IPS-18a (cell line): ENCODE results near the gene TMEM41B.
"Not testable (repeated sequence)": the region's sequence is repeated elsewhere in the genome, so short reads cannot be mapped to it uniquely, and the experiment has no call there.

Source experiments
- H3K27ac ChIP-seq: one replicate; pipeline ENCODE4 v1.5.1; 2013; ENCODE audit warnings: low read length
- H3K27me3 ChIP-seq: one replicate; pipeline ENCODE4 v1.6.1; 2013; ENCODE audit warnings: mild to moderate bottlenecking, low read length; ENCODE audit not compliant: control insufficient read depth, insufficient read depth
- H3K36me3 ChIP-seq: one replicate; pipeline ENCODE4 v1.6.1; 2013; ENCODE audit warnings: low read depth, low read length; ENCODE audit not compliant: control insufficient read depth
- H3K4me1 ChIP-seq: one replicate; pipeline ENCODE4 v1.6.1; 2013; ENCODE audit warnings: low read depth, low read length; ENCODE audit not compliant: control insufficient read depth
- H3K4me3 ChIP-seq: one replicate; pipeline ENCODE4 v1.5.1; 2013; ENCODE audit warnings: low read length
- H3K9ac ChIP-seq: one replicate; pipeline ENCODE4 v1.6.1; 2013; ENCODE audit warnings: mild to moderate bottlenecking, low read length, moderate library complexity
- H3K9me3 ChIP-seq: one replicate; pipeline ENCODE4 v1.6.1; 2013; ENCODE audit warnings: low read depth, low read length; ENCODE audit not compliant: control insufficient read depth

Gene TMEM41B

GRCh38 chr11:9266926-9267325 lies 47.5 kb downstream of the TMEM41B start:
- no peaks in the 10 kb centered on the region for H3K27me3 ChIP-seq
- no peak overlapping the region for H3K4me3 ChIP-seq
- no peak overlapping the region for H3K9ac ChIP-seq
- H3K9me3 ChIP-seq = no peaks in the 10 kb centered on the region
- peaks cover 16% of the 10 kb centered on the region for H3K4me1 ChIP-seq
- H3K36me3 ChIP-seq = no peaks in the 10 kb centered on the region
- H3K27ac ChIP-seq = no peak overlapping the region

GRCh38 chr11:9266132-9266736 lies 48.2 kb downstream of the TMEM41B start:
- Histone ChIP-seq H3K9ac (peak overlapping the region; percentile 72), H3K4me3 (peak overlapping the region; percentile 81), H3K36me3 (no peaks in the 10 kb centered on the region), H3K4me1 (peaks cover 16% of the 10 kb centered on the region), H3K9me3 (no peaks in the 10 kb centered on the region), H3K27ac (no peak overlapping the region), H3K27me3 (no peaks in the 10 kb centered on the region)

- no peaks in the 10 kb centered on the region for H3K36me3 ChIP-seq
- no peaks in the 10 kb centered on the region for H3K9me3 ChIP-seq
- peak within 1 kb of the TSS; percentile 96 for H3K4me3 ChIP-seq
- peak within 1 kb of the TSS; percentile 70 for H3K27ac ChIP-seq
- H3K27me3 ChIP-seq = no peaks in the 10 kb centered on the region
- peaks cover 16% of the 10 kb centered on the region for H3K4me1 ChIP-seq
- H3K9ac ChIP-seq = peak within 1 kb of the TSS; percentile 88
Measured at GRCh38 chr11:9265211-9266131, 48.9 kb downstream of the TMEM41B start, which contains the start of gene DENND5A. Gene DENND5A (minus strand): TSS chr11:9265350. CDS start chr11:9265069, 281 bp downstream.

GRCh38 chr11:9264316-9265210 lies 49.8 kb downstream of the TMEM41B start:
- no peak overlapping the region for H3K27ac ChIP-seq
- H3K4me1 ChIP-seq = peaks cover 16% of the 10 kb centered on the region
- no peaks in the 10 kb centered on the region for H3K27me3 ChIP-seq
- H3K9ac ChIP-seq = peak overlapping the region; percentile 88
- H3K36me3 ChIP-seq = no peaks in the 10 kb centered on the region
- peak overlapping the region; percentile 96 for H3K4me3 ChIP-seq
- H3K9me3 ChIP-seq = no peaks in the 10 kb centered on the region

- Histone ChIP-seq H3K36me3 (no peaks in the 10 kb centered on the region), H3K4me1 (peaks cover 16% of the 10 kb centered on the region), H3K27ac (no peak overlapping the region)
Measured at GRCh38 chr11:9263840-9264315, 50.5 kb downstream of the TMEM41B start.

GRCh38 chr11:9260838-9261146 lies 53.6 kb downstream of the TMEM41B start:
- not testable (repeated sequence) for H3K9ac ChIP-seq, H3K27me3 ChIP-seq, H3K4me1 ChIP-seq, H3K27ac ChIP-seq, H3K9me3 ChIP-seq, H3K36me3 ChIP-seq, H3K4me3 ChIP-seq

More at GRCh38 chr11:9263840-9264315, 50.5 kb downstream of the TMEM41B start:
- Histone ChIP-seq H3K4me3 (peak overlapping the region; percentile 96), H3K9me3 (no peaks in the 10 kb centered on the region), H3K9ac (peak overlapping the region; percentile 88), H3K27me3 (no peaks in the 10 kb centered on the region)

GRCh38 chr11:9259981-9260837 lies 54.2 kb downstream of the TMEM41B start:
- Histone ChIP-seq H3K4me1 (no peaks in the 10 kb centered on the region), H3K9me3 (no peaks in the 10 kb centered on the region), H3K27ac (no peak overlapping the region), H3K4me3 (no peak overlapping the region), H3K27me3 (no peaks in the 10 kb centered on the region), H3K36me3 (no peaks in the 10 kb centered on the region), H3K9ac (no peak overlapping the region)

GRCh38 chr11:9258279-9258678 lies 56.1 kb downstream of the TMEM41B start:
- not testable (repeated sequence) for H3K9me3 ChIP-seq, H3K9ac ChIP-seq, H3K36me3 ChIP-seq, H3K4me1 ChIP-seq, H3K27ac ChIP-seq, H3K27me3 ChIP-seq, H3K4me3 ChIP-seq

- no peaks in the 10 kb centered on the region for H3K9me3 ChIP-seq
- H3K27me3 ChIP-seq = no peaks in the 10 kb centered on the region
- H3K4me1 ChIP-seq = peaks cover 5% of the 10 kb centered on the region
- no peak overlapping the region for H3K9ac ChIP-seq
- H3K36me3 ChIP-seq = no peaks in the 10 kb centered on the region
- H3K27ac ChIP-seq = no peak overlapping the region
- H3K4me3 ChIP-seq = no peak overlapping the region
Measured at GRCh38 chr11:9254416-9254815, 60.0 kb downstream of the TMEM41B start.

- Histone ChIP-seq H3K36me3 (no peaks in the 10 kb centered on the region), H3K4me1 (peaks cover 5% of the 10 kb centered on the region), H3K9ac (no peak overlapping the region), H3K9me3 (no peaks in the 10 kb centered on the region), H3K4me3 (no peak overlapping the region), H3K27me3 (no peaks in the 10 kb centered on the region), H3K27ac (no peak overlapping the region)
Measured at GRCh38 chr11:9253086-9253485, 61.3 kb downstream of the TMEM41B start.
